Stimulated activated CD8-positive, alpha-beta memory T cell treated with anti-CD3 and anti-CD28 coated beads, Interleukin-12 subunit alpha, Interleukin-12 subunit beta, amount 100 ng/mL, for 1 hour (primary cell): ENCODE data around the gene SHISA2.
"Not testable (repeated sequence)": the region's sequence is repeated elsewhere in the genome, so short reads cannot be mapped to it uniquely, and the experiment has no call there.

Experiments used
- DNase-seq: peaks from one replicate; pipeline ENCODE4 v3.0.0-alpha.2; 2020; ENCODE audit warnings: low read depth

SHISA2 gene

GRCh38 chr13:26051657-26052311, at the start of gene SHISA2:
TSS of gene SHISA2 (minus strand) at chr13:26052016. CDS start at chr13:26050975, 1,041 bp downstream.
- no peak for DNase-seq

- no peak for DNase-seq
Measured at GRCh38 chr13:26095846-26096610, 44.2 kb upstream of the SHISA2 start.

DNA sequence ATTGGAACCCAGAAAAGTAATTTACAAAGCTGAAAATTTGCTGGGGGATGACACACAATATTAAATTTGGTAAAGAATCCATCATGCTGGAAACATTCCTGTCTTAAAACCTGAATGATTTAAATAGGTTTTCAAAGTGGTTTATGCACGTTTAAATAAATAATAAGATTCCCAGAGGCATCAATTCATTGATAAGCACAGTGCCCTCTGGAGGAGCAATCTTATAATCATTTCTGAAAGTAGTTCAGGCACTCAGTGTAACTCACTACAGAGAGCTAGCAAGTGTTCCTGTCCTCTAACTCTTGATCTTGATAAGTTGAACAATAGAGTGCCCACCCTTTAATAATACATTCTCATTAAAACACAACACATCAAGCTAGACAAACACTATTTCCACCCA, 43.5 kb upstream of the SHISA2 start:
- no peak for DNase-seq

DNA sequence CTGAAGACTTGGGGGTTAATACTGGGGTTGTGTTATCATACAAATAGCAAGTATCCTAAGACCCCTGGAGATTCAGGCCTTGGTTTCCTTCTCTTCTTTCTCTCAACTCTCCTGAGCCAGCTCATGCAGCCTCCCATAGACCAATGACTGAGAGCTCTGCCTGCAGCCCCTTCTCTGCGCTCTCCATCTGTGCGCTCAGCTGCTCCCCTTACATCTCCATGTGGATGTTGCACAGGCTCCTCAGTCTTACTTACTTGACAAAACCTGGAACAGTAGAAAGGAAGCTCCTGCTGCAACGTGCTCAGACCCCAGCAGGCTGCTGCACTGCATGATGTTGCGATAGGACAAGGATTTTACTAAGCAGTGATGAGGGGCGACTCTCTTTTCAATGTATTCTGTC, 25.0 kb upstream of the SHISA2 start:
- not testable (repeated sequence) for DNase-seq

GRCh38 chr13:26075498-26075897, 23.7 kb upstream of the SHISA2 start:
- DNase-seq, result no peak

- DNase-seq, result no peak
Measured at GRCh38 chr13:26074706-26075105, 22.9 kb upstream of the SHISA2 start.

DNA sequence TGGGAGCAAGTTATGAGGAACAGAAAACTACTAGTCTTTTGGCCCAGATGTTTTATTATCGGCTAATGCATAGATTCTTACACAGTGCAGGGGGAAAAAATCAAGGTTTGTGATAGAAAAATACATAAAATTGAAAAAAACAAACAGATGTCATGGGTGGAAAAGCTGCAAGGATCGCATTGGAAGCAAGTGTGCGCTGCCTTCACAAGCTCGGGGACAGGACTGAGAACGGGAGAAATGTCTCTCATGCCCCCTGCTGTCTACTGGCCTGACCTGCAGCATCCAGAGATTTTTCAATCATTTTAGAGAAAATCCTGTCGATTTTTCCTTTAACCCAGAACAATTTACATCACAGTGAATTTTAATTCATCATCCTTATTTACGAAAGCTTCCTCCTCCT, 20.5 kb upstream of the SHISA2 start:
- DNase-seq, result not testable (repeated sequence)

- DNase-seq, result no peak
Measured at GRCh38 chr13:26071691-26072090, 19.9 kb upstream of the SHISA2 start.

GRCh38 chr13:26069642-26070041, 17.8 kb upstream of the SHISA2 start:
- not testable (repeated sequence) for DNase-seq

DNA sequence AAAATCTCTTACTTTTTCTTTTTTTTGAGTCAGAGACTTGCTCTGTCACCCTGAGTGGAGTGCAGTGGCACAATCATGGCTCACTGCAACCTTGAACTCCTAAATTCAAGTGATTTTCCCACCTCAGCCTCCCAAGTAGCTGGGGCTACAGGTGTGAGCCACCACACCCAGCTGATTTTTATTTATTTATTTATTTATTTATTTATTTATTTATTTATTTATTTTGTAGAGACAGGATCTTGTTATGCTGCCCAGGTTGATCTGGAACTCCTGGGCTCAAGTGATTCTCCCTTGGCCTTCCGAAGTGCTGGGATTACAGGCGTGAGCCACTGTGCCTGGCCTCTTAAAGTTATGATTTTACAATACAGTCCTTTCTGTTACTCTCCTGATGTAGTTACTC, 16.6 kb upstream of the SHISA2 start:
- DNase-seq, result not testable (repeated sequence)

- DNase-seq, result no peak
Measured at GRCh38 chr13:26067601-26068000, 15.8 kb upstream of the SHISA2 start.

DNA sequence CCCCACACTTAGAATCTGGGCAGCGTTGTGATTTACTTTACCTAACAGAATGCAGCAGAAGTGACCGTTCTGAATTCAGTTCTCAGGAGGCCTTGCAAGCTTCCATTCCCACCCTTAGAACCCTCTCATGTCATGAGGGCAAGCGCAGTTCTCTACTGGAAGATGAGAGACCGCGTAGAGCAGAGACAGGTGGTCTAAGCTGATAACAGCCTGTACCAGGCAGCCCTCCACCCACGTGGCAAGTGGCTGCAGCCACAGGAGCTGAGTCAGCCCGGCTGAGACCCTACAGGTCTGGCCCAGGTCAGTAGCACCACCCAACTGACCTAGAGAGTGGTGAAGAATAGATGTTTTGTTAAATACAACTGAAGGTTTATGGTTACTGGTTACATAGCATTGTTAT, 14.7 kb upstream of the SHISA2 start:
- DNase-seq, result not testable (repeated sequence)

DNA sequence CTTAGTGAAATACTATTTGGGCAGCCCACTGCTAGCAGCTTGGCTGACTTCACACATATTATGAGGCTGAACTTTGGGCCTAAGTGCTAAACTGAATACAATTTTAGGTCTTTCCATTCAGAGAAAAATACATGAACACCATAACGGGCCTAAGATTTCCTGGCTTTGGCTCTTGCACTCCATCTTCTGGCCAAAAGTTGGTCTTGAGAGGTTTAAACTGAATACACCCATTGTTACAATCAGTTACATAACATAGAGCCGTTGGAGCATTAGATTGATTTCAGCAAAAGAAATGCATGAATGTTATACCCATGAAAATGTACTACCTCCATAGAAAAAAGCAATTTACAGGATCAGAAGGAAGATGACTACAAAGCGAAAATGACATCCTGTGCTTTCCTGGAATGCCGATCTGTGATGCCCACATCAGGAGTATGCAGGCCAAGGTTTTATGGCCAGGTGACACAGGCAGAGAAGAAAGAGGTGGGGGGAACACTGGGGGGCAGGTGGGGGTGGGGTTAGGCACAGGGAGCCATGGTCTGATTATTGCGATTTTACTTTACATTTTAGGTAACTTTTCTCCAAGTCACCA, 11.1 kb upstream of the SHISA2 start:
- DNase-seq, result no peak

DNA sequence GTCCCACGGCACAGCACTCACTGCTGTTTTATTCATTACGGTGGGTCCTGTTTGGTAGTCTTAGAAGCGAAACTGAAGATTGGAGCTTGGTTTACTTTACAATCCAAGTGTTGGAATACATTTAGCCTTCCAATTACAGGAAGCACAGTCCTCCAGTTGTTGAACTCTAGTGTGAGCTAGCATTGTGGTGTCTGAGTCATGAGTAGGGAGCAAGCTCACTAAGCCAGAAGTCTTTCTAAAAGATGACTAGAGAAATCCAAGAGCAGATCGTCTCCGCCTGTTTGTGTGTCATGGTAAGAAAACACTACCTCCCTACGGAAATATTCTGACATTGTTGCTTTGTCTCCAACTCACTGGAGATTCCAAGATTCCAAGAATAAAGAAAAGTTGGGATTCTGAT, 10.1 kb upstream of the SHISA2 start:
- DNase-seq, result no peak

DNA sequence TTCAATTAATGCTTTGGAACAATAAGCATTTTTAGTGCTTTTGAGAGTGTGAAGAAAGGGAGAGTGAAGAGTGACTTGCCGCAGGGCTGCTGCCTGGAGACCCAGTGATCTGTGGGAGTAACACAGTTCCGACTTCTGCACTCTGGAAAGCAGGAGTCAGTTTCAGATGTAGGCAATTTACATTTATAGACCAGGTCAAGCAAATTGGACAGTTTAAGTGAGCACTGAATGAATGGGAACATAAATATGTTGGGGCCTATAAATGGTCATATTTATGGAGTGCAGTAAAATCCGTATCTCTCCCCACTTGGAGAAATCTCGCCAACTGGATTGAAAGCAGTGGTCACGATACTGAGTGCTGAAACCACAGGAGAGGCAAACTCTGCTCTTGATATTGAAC, 9.4 kb upstream of the SHISA2 start:
- no peak for DNase-seq

- DNase-seq, result no peak
Measured at GRCh38 chr13:26060357-26060756, 8.5 kb upstream of the SHISA2 start.

- DNase-seq, result no peak
Measured at GRCh38 chr13:26058704-26059103, 6.9 kb upstream of the SHISA2 start.

DNA sequence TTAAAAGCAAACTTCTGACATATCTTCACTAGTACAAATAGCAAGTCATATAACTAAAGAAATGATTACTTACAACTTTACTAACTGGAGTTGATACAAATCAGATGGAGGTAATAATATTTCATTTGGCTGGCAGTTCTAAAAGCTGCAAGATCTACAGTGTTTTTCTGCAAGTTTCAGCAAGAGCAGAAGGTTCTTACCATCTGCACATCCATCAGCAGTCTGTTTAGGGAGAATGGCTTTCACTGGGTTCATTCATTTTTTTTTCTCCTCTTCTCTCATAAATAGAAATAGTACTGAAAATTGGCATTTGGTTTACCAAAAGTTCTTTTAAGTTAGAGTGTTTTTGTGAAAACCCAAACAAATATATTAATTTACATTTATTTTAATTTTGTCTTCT, 3.1 kb upstream of the SHISA2 start:
- no peak for DNase-seq

GRCh38 chr13:26053418-26053980, 1.7 kb upstream of the SHISA2 start:
- no peak for DNase-seq

DNA sequence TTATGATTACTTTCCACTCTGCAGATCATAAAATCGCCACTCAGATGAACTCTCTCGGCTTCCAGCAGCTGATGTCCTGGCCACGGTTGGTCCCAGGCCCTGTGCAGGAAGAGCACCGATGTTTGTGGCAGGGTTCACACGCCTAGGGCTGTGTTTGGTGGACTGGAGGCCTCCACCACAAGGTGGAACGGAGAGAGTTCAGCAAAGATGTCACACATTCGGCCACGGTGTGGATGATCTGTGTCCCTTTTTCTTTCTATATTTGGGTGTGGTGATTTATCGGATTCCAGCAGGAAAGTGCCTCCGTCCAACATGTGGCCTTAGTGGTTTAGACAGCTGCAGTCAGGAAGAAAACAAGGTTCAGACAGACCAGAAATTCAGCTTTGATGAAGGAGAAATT, 521 bp upstream of the SHISA2 start:
- DNase-seq, result no peak

DNA sequence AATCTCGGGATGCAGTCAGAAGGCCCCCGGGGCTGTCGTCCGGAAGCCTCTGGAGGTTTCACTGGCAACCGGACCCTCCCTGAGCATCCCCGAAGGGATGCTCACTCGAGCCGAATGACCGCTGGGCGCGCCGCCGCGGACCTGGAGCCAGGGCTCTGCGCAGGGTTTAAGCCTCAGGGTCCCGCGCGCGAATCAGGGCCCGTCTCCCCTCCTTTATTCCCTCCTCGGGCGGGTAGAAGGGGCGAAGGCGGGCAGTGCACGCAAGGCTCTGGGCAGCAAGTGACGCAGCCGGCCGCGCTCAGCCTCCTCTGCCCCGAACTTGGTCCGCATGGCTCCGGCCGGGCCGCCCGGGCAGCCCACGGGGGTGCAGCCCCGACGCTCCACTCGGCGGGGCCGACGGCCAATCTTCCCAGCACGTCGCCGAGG, 572 bp downstream of the SHISA2 start:
- DNase-seq, result no peak

GRCh38 chr13:26050568-26051230, 1.1 kb downstream of the SHISA2 start:
- no peak for DNase-seq
